Measurements from ENCODE around the gene CARHSP1.

Gene CARHSP1

DNA sequence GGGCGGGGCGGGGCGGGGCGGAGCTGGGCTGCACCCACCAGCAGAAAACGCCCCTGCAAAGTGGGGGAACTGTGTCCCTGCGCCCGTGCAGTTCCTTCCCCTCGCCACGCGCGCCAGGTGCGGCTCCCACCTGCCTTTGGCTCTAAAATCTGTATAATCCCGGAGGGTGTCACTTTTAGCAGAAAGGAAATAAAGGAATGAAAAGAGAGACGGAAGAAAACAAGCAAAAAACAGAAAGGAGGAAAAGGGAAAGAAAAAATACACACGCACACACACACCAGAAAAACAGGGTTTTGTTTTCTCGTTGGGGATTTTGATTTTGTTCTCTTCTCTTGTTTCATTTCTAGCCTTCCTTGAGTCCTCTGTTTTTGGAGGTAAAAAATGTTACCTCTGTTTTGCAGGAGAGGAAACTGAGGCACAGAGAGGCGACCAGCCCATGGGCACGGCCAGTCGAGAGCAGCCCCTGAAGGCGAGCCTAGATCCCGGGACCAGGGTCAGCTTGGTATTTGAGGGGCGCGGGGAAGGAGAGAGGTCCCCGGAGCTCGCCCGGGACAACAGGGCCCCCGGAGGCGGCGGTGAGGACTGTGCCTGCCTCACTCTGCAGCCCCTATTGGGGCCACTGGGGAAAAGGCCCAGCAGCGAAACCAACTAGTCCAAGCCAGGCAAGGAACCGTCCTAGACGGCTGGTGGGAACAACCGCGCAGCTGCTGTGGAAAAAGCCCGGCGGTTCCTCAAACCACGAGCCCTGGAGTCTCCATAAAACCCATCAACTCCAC is 594 bp upstream of the CARHSP1 start:
- no peak for DNase-seq

DNA sequence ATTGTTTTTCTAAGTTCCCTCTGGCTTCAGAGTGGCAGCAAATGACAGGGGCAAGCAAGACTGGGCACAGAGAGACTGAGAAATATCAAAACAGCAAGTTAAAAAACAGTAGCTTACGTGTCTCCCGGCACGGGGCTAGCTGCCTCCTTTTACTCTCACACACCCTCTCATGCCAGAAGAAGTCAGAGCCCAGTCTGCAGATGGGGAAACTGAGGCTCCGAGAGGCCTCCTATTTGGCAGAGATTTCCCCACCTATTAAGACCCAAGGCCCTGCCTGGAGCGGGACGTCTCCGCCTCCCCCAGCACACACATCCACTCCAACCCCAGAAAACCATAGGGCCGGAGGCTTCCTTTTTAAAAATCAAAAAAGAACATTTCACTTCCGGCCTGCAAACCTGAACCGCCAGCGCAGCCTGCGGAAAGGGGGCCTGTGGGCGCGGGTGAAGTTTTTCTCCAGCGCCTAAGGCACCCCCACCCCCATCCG is 832 bp downstream of the CARHSP1 start:
- DNase-seq = no peak

DNA sequence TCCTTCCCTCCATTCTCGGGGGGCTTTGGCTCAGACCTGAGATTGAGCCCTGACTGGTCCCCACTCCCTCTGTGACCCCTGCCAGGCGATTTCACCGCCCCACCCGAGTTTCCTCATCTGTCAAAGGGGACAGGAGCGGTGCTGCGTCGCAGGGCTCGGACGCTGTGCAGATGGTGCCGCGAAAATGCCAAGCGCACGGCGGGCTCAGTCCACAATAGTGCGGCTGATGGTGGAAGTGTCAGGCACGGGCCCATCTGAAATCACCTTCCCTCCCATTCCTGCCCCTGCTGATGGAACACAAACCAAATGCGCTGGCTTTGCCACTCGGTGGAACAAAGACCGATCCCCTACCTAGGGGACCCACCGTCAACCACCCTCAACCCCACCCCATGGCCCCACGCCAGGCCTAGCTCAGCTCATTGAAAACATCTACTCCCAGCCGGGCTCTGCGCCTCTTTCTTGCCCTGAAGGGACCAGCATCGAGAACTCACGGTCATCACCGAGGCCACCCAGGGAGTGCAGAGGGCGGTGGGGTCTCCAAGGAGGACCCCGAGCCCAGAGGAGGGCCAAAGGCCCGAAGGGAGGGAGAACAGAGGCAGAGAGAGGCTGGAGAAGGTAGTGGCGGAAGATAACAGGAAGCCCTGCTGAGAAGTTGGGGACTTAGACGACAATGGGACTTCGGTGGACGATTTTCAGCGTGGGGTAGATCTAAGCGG is 1.4 kb downstream of the CARHSP1 start:
- no peak for DNase-seq

DNA sequence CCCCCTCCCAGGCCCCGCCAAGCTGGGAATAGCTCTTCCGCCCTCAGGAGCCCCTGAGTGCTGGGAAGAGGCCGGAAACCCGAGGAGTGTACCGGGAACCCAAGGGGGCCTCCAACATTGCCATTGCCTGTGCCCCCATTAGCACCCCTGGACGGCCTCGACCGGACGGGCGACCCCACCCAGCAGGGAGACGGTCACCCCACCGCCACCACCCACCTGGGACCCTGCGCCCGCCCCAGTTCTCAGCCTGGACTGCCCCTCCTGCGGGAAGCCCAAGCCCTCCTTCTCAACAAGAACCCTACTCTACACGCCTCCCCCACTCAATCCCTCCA is 2.0 kb downstream of the CARHSP1 start:
- DNase-seq = no peak

DNA sequence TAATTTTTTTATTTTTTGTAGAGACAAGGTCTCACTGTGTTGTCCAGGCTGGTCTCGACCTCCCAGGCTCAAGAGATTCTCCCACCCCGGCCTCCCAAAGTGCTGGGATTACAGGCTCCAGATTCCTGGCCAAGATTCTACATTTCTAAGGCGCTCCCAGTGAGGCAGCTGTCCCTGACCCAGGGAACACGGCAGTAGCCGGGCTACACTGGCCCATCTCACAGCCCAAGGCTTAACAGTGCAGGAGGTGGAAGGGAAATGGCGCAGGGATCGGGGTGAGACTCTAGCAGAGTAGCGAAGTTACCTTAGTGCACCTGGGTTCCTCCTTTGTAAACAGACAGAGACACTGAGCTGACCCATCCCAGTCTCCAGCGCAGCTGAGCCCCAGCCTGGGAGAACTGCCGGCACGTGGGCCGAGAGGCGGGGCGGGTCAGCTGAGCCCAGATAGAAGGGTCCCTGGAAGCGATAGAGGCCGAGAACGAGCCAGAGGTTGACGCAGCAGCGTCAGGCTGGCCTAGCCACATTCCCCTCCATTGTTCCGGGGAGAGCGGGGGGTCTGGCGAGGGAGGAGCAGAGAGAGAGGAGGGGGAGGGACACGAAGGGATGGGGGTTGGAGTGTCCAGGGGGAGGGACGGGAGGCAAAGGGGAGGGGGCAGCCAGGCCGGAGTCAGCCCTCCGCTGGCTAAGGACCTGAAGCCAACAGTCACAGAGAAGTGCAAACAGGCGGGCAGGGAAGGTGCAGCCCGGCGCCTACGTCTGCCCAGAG is 2.5 kb downstream of the CARHSP1 start:
- DNase-seq = no peak

DNA sequence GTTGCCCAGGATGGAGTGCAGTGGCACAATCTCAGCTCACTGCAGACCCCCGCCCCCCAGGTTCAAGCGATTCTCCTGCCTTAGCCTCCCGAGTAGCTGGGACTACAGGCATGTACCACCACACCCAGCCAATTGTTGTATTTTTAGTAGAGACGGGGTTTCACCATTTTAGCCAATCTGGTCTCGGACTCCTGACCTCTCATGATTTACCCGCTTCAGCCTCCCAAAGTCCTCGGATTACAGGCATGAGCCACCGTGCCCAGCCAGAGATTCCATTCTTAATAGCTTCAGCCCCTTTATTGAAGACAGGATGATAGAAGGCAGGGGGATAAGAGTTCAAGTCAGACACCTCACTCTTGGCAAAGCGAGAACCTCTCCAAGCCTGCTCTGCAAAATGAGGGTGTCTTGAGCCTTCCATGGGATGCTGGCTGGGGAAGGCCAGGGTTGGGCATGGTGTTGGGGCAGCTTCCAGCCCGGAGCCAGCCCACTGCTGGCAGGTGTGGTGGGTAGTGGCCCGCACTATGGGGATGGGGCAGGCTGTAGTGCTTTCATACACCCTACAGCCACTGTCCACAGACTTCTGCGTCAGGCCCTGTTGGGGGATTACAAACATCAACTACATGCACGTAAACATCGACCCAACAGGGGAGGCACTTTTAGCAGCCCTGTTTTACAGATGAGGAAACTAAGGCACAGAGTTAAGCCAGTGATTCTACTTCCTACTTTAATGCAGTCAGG is 3.5 kb downstream of the CARHSP1 start:
- no peak for DNase-seq

DNA sequence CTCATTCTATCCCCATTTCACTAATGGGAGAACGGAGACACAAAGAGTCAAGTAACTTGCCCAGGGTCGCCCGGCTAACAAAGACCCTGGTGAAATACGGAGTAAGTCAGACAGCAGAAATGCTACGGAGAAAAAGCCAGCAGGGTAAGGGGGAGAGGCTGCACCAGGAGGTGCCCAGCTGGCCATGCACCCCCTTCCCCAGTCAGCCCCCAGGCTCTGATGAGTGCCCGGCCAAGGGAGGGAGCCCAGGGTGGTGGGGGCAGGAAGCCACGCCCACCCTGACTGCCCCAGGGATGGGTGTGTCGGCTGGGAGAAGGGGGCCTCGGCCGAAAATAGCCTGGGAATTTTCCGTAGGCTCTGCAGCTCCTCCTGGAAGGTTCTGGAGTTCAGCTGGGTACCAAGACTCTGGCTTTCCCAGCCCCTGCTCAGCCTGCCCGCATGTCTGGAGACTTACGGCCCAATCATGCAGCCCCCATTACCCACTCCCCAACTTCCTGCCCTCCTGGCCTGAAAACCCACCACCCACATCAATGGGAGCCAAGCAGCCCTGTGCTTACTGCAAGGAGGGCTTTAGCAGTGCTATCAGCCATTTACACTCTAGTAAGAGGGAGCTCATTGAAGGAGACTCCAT is 4.2 kb downstream of the CARHSP1 start:
- DNase-seq = no peak

DNA sequence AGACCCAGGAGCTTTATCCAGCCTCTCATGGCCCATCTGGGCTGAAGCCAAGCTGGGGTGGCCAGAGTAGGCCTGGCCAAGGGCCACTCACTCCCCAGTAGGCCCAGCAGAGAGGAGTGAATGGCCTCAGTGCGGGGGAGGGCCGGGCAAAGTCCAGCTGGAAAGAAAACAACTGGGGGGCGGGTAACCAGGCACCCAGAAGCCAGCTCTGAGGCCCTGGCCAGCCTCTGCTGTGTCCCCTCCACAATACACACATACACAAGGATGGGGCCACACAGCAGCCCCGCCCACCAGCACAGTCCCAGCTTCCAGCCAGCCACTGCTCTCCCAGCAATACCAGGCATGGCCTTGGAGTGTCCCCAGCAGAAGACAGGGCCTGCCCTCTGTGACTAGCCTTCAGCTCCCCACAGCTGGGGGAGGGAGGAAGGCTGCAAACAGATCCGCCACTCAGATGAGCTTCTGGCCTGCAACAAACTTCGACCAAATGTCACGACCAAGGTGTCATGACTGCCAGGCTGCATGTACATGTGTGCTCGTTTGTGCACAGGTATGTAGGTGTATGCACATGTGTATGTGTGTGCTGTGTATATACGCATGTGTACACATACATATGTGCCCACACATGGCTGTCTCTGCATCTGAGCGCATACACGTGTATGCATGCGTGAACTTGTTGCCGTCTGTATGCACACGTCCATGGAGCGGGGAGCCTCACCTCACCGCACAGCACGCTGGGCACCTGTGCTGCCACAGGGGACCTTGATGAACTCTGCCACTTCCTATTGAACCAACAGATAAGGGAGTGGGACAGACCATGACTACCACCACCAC is 5.0 kb downstream of the CARHSP1 start:
- no peak for DNase-seq

DNA sequence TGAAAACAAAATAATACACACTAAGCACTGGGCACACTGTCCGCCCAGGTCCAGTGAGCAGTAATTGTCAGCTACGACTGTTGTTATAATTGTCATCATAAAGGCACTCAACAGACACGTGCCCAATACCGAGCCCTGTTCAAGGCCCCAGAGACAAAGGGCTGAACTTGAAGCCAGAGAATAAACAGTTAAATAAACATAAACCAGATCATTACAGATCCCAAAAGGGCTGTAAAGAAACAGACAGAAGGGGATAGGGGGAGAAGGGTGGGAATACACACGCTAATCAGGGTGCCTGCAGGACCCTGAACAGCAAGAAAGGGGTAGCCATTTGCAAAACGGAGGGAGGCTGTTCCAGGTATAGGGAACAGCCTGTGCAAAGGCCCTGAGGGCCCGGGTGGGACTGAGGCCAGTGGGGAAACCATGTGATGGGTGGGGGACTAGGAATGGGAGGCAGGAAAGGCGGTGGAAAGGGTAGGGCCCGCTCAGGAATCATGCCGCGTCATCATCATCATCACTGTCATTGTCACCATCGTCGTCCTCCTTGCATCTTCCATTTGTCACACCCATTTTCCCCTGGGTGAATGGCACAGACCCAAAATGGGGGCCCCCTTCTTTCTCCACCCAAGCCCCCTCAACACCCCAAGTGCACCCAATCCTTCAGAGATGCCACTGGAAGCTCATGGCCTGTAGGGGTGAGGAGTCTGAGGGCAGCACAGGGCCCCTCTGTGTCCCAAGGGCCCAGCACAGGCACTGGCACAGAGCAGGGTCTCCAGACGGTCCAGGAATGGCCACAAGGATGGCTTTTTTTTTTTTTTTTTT is 6.3 kb downstream of the CARHSP1 start:
- DNase-seq = no peak

DNA sequence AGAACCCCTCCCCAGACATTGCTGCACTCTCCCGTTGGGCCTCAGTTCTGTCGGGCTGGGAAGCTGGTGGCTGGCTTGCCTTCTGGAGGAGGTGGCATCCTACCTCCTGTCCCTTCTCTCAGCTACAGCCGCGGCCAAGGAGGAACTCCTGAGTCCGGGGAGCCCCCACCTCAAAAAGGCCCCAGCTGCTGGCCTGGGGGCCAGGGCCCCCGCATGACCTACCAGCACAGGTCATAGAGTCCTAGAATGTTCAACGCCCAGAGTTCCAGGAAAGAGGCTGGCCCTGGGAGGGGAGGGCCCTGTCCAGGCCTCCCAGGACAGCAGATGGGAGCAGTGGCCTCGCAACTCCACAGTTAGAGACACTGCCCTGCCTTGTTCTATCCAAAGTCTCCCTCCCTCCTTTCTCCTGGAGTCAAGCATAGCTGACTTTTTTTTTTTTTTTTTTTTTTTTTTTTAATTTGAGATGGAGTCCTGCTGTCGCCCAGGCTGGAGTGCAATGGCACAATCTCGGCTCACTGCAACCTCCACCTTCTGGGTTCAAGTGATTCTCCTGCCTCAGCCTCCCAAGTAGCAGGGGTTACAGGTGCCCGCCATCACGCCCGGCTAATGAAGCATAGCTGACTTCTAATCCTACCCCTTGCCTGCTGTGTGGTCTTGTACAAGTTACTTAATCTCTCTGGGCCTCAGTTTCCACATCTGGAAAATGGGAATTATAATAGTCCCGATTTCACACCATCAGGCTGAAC is 7.1 kb downstream of the CARHSP1 start:
- DNase-seq = no peak

DNA sequence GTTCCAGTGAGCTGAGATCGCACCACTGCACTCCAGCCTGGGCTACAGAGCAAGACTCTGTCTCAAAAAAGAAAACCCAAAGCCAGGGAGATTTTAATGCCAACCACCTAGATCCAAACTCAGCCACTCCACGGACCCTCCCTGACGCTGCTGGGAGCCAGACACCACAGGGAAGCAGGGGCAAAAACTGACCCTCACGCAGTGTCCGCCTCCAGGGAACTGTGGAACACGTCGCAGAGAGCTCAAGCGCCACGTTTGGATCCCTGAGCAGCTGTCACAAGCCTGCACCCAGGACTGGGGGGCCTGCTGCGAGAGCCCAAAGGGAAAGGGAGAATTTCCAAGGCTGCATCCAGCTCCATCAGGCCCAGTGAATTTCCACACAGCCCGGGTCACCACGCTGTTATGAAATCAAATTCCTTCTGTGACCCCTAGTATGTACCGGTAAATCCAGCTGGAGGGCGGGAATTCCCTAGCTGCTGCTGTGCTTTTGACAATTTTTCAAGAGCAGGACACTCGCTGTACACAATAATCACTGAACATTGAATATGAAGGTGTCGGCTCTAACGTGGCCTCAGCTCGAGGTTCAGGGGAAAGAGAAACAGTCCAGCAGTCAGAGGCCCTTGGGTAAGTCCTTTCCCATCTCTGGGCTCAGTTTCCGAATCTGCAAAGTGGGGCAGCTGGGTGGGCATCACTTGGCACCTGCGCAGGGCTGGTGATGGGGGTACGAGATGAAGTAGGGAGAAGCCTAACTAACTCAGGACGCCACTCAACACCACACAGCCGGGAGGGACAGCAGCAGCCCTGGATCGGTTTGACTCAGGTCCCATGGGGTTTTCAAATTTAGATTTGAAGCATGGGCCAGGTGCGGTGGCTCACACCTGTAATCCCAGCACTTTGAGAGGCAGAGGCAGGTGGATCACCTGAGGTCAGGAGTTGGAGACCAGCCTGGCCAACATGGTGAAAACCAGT is 8.6 kb downstream of the CARHSP1 start:
- no peak for DNase-seq

DNA sequence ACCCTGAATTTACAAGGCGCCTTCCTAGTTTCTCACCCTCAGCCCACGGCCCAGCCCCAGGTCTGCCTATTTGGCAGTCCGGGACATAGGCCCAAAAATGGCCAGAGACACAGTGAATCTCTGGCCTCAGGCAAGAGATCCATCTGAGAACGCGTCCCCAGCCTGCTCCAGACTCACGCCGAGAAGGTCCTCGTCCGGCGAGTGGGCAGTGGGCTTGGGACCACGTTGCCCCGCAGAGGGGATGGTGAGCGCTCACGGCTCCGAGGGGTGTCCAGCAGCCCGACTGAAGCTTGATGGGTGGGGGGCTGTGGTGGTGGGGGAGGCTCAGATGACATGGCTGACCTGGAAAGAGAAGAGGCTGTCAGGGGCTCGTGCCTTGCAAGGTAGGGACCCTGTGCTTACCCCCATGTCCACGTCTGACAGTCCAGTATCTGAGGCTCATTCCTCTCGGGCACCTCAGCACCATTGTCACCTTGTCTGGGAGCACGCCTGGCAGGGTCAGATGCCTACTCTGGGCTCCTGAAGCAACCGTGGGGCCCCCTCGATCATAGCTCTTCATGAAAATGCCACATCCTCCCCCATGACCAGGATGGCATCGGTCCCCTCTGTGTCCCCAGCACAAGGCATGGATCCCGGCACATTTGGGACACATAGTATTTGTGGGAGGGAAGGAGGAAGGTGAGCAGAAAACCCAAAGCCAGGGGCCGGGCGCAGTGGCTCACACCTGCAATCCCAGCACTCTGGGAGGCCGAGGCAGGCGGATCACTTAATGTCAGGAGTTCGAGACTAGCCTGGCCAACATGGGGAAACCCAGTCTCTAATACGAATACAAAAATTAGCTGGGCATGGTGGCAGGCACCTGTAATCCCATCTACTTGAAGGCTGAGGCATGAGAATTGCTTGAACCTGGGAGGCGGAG is 9.6 kb downstream of the CARHSP1 start:
- no peak for DNase-seq

DNA sequence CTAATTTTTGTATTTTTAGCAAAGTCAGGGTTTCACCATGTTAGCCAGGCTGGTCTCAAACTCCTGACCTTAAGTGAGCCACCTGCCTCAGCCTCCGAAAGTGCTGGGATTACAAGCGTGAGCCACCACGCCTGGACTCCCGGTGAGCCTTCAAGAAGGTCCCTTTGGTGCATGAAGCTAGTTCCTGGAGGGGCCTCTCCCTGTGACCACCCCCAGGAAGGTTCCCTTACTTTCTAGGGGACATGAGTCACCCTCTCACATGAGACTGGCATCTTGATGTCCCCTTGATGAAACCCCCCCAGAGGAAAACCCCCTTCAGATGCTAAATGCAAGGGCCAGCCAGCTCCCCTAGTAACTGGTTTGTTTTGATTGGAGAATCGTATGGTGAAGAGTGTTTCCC is 12.8 kb downstream of the CARHSP1 start:
- no peak for DNase-seq

DNA sequence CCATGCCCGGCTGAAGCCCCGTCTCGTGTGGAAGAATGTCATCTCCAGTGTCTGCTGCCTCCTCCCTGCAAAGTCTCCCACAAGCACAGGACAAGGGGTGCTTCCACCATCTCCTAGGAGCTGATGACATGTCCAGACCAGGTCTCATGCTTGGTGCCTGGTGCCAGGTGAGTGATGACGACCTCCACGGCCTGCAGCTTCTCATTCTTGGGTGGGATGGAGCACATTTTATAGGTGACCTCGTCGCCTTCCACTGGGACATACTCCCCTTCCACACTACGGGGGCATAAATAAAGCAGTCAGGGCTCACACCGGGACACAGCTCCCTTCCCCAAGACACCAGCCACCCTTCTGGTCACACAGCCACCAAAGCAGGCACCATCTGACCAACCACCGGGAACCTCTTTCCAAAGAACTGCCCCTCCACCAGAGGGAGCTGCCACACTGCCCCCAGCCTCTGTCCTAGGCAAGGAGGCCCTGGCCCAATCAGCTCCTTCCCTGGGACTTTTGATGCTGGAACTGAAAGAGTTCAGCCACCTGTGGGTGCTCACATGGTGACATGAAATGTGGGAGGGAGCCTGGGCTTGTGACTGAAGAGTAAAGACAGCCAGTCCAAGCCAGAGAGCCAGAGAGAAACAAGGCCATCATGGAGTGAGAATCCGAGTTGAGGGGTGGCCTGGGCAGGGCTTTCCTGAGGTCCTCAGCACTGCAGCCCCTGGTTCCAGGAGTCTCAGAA is 13.6 kb downstream of the CARHSP1 start:
- DNase-seq = no peak

DNA sequence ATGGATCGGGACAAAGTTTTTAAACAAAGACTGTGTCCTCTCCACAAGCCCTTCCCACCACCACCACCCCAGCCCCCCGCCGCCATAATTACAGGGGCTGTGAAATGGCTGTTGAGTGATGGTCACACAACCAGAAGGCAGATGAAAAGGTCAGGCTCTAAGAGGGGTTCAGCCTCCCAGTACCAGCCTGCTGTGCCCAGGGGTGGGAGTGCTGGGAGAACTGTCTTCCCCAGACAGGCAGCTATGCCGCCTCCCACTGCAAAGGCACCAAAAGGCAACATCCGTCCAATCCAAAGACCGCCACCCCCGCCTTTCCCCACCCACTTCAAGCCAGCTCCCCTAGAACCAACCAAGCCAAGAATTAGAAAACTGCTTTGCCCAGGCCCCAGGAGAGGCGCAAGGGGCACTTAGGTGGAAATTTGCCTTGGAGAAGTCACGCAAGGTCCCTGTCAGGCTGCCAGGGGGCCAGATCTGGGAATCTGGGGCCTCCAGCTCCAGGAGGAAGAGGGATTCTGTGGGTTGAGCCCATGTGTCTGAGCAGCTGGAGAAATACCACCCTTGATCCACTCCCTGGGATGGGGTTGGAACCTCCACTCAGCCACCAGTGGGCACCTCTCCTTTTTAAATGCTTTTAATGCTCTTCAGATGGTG is 14.4 kb downstream of the CARHSP1 start:
- no peak for DNase-seq

DNA sequence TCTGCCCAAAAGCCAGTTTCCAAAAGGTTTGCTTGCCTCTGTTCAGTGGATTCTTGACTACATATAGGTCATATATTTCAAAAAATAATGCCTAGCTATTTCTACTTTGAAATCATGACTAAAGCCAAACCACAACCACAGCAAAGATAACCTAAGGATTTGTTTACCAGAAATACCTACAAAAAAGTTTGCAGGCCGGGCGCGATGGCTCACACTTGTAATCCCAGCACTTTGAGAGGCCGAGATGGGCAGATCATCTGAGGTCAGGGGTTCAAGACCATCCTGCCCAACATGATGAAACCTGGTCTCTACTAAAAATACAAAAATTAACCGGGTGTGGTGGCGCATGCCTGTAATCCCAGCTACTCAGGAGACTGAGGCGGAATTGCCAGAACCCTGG is 15.2 kb downstream of the CARHSP1 start:
- no peak for DNase-seq

Data from GDM1 (cell line).